Panc1 (cell line): ENCODE results near the gene COMMD7.

Experiments
- CTCF ChIP-seq: fragments of 450-650 bp; IDR thresholded peaks from 2 replicates; pipeline ENCODE4 v1.5.1; 2017; ENCODE audit warnings: mild to moderate bottlenecking
- TCF7L2 ChIP-seq: IDR thresholded peaks from 2 replicates; pipeline ENCODE4 v1.6.1; 2011; ENCODE audit warnings: mild to moderate bottlenecking, low read depth, low read length, inconsistent platforms

- TF ChIP-seq CTCF (no peak), TCF7L2 (no peak)
These were observed 79.1 kb downstream of the COMMD7 start for GRCh38 chr20:32664012-32664677.
